T47D (cell line): ENCODE results near the gene WDR90.

Source experiments
- DNase-seq, 2 experiments: peaks; one replicate each; pipeline versions ENCODE4 v3.0.0 to v3.0.0-alpha.2; 2011 to 2012; ENCODE audit warnings: low read depth in 1 of 2, low spot score in 1 of 2
- JUND ChIP-seq: IDR thresholded peaks from 2 replicates; pipeline ENCODE4 v1.6.1; 2012; ENCODE audit warnings: low read depth
- in situ Hi-C: cut with HindIII; loops from 2 replicates; pipeline ENCODE4 v1.10.0; 2016; ENCODE audit warnings: low sequenced_read_pairs, low pct_unique_long_range_greater_than_20kb

WDR90 gene

DNA sequence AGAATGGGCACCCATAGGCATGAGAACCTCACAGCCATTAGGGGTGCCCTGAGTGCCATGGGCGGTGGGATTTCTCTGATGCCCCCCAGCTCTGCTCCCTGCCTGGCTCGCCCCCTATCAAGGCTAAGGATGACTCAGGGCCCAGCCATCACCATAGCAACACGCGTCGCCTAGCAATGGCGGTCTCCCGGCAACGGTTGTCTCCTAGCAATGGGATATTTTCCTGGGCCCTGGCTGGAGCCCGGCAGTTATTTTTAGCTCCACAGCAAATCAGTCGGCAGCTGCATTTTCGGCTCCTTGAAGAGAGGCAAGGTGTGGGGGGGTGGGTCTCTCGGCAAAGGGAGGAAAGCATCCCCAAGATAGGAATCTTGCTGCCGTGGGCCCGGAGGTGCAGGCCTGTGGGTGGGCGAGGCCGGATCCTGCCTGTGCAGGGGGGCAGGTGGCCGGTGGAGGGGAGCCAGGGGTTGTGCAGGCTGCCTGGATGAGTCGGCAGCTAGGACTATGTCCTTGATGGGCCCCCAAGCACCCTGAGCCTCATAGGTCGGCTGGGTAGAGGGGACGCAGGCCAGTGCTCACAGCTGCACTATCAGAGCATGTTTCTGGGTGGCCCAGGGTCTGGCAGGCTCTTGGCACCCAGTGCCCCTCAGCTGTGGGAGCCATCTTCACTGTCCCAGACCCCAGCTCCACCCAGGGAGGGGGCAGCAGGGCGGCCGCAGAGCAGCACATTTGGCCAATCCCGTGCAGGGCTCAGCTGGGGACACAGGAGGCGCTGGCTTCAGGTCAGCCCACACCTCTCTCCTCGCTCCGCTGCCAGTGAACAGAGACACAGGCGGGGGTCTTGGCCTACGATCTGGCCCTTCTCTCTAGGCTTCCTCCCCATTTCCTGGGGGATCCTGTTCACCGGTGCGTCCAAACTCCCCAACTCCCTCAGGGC, 60.7 kb downstream of the WDR90 start:
- TF ChIP-seq JUND: no peak
- in situ Hi-C loops: loop anchor here (25.0 kb wide), 1 partner anchor 277 kb away; the partner anchor contains the start of gene SOX8
- peak in 1 of 2 experiments; percentile 57 for DNase-seq

DNA sequence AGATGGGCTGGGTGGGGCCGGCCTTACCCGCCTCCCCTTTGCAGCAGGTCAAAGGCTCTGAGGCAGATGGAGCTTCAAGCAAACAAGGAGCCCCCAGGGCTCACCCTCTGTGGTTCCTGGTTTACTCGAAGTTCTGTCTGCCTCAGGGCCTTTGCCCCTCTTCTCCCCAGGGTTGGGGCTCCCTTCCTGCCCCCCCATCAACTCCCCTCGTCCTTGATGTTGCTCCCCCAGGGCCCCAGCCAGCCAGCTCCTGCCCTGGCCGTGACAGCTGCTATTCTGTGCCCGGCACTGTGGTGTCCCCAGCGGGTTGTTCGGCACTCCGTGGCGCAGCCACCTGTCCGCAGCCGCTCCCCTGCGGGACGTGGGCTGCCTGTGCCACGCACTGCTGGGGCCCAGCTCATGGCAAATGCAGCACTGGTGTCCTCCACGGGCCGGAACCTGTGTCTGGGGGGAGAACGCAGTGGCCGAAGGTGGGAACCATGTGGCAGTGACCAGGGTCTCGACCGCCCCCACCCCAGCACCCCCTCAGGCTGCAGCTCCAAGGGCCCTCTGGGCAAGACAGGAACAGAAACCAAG, 61.4 kb downstream of the WDR90 start:
- in situ Hi-C loops: loop anchor here (25.0 kb wide), 1 partner anchor 277 kb away; the partner anchor contains the start of gene SOX8
- TF ChIP-seq JUND: no peak

DNA sequence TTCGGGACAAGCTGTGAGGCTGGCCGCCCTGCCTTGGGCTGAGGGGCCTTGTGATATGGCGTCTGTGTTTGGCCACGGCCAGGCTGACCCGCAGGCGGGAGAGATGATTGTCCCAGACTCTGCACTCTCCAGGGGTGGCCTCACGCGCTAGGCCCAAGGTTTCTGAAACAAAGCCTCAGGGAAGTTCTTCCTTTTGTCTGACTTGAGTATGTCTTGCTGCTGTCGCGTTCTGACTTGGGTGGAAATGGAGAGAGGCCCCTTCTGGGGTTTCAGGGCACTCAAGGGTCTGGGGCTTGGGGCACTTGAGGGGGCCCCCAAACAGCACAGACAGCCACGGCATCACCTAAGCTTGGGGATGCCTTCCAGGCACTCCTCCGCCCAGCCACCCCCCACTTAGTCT, 61.9 kb downstream of the WDR90 start:
- TF ChIP-seq JUND: no peak
- in situ Hi-C loops: loop anchor here (25.0 kb wide), 1 partner anchor 276 kb away; the partner anchor contains the start of gene SOX8

More for the DNA sequence above, 61.4 kb downstream of the WDR90 start:
- DNase-seq: no peak

DNA sequence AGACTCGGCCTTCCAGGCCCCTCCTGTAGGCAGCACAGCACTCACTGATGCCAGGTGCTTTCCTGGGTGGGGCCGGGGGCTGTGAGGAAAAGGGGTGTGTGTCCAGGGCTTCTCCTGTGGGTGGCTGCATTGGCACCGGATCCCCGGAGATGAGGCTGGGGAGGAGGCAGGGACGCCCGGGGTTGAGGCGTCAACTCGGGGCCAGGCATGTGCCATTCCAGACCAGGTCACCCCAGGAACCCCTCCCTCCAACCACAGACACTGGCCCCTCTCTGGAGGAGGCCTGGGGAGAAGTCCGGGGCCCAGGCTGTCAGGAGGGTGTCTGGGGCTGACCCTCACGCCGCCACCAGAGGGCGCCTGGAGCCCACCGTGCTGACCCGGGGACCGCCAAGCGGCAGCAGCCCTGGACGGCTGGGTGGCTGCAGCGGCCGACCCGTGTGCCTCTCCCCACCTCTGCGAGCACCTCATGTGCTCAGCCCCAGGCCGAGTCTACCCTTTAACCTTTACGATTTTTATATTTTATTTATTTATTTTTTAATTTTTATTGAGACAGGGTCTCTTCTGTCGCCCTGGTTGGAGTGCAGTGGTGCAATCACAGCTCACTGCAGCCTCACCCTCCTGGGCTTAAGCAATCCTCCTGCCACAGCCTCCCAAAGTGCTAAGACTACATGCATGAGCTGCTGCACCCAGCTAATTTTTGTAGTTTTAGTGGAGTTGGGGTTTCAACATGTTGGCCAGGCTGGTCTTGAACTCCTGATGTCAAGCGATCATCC, 62.6 kb downstream of the WDR90 start:
- in situ Hi-C loops: loop anchor here (25.0 kb wide), 1 partner anchor 276 kb away; the partner anchor contains the start of gene SOX8
- no peak for TF ChIP-seq JUND
- peak; percentile 73 to 90 for DNase-seq

More for the DNA sequence above, 61.9 kb downstream of the WDR90 start:
- no peak for DNase-seq

DNA sequence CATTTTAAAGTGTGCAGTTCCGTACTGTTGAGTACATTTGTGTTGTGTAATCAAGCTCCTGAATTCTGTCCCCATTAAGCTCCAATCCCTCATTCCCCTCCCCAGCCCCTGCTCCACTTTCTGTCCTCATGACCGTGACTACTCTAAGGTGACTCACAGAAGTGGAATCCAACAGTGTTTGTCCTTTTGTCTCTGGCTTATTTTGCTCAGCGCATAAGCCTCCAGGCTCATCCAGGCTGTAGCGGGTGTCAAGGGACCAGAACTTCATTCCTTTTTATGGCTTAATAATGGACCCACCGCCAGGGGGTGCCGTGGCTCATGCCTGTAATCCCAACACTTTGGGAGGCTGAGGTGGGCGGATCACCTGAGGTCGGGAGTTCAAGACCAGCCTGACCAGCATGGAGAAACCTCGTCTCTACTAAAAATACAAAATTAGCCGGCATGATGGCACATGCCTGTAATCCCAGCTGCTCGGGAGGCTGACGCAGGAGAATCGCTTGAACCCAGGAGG, 63.6 kb downstream of the WDR90 start:
- in situ Hi-C loops: loop anchor here (25.0 kb wide), 1 partner anchor 275 kb away; the partner anchor contains the start of gene SOX8
- DNase-seq: peak; percentile 74 to 95

DNA sequence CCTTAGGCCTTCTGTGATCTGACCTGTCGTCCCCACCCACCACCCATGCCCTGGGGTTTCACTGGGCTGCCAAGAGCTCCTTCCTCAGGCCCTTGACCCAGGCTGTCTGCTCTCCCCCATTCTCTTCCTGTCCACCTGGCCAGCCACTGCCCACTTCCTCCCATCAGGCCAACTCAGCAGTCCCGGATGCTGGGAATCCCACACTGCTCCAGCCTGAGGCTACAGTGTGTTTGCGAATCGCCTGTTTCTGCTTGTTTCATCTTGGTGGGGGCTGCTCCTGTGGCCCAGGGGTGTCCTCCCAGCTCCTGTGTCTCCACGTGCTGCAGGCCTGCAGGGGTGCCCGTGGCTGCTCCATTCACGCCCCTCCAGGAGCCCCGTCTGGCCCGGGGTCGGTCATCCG, 64.9 kb downstream of the WDR90 start:
- DNase-seq: peak in 1 of 2 experiments; percentile 55
- in situ Hi-C loops: loop anchor here (25.0 kb wide), 1 partner anchor 273 kb away; the partner anchor contains the start of gene SOX8
- TF ChIP-seq JUND: no peak

GRCh38 chr16:714558-715476, 65.7 kb downstream of the WDR90 start, which contains the start of gene METRN:
Gene METRN (plus strand): TSS chr16:715118. CDS start chr16:715290, 172 bp downstream.
- no peak for TF ChIP-seq JUND
- peak; percentile 91 to 96 for DNase-seq
- in situ Hi-C loops: loop anchor here (25.0 kb wide), 1 partner anchor 272 kb away; the partner anchor contains the start of gene SOX8

GRCh38 chr16:715477-716199, 66.5 kb downstream of the WDR90 start:
- no peak for TF ChIP-seq JUND
- in situ Hi-C loops: loop anchor here (25.0 kb wide), 1 partner anchor 272 kb away; the partner anchor contains the start of gene SOX8
- DNase-seq: no peak

DNA sequence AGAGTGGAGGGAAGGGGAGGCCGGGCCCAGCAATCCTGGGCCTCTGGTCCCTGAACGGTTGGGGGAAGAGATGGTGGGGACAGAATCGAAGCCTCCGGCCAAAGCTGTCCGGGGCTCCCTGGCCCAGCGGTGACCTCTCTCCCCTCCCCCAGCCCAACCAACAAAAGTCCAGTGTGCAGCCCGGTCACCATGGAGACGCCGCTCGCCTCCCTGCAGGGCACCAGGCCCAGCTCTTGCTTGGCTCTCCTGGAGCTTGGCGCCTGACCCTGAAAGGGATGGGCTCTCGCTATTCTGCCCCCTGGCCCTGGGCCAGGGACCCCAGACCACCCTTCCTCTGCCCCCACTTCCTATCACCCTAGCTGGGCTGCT, 67.0 kb downstream of the WDR90 start:
- DNase-seq: peak in 1 of 2 experiments; percentile 78
- in situ Hi-C loops: loop anchor here (25.0 kb wide), 1 partner anchor 271 kb away; the partner anchor contains the start of gene SOX8
- no peak for TF ChIP-seq JUND

DNA sequence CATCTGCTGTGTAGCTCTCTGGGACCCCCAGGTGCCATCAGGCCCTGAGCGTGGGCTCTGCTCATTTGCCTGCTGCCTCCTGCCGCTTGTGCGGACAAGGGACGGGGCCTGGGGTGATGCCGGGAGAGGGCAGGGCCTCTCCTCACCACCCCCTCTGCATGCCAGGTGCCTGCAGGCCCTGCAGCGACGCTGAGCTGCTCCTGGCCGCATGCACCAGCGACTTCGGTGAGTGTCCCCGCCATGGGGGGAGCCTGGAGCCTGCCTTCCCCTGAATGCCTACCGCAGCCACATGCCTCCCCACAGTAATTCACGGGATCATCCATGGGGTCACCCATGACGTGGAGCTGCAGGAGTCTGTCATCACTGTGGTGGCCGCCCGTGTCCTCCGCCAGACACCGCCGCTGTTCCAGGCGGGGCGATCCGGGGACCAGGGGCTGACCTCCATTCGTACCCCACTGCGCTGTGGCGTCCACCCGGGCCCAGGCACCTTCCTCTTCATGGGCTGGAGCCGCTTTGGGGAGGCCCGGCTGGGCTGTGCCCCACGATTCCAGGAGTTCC, 67.7 kb downstream of the WDR90 start:
- no peak for TF ChIP-seq JUND
- in situ Hi-C loops: loop anchor here (25.0 kb wide), 1 partner anchor 270 kb away; the partner anchor contains the start of gene SOX8
- no peak for DNase-seq
